Measurements from ENCODE around the gene DLG2. TPM values are rescaled to one million over a fixed set of nuclear protein-coding genes. Genes with fewer than 3 reads are reported as not detected.

Gene DLG2
- total and polyA plus RNA-seq, 2 donors (not counting 3 experiments of a cell fraction or from before 2014, with no cell fraction given), result 0.15 to 1.1 TPM

DNA sequence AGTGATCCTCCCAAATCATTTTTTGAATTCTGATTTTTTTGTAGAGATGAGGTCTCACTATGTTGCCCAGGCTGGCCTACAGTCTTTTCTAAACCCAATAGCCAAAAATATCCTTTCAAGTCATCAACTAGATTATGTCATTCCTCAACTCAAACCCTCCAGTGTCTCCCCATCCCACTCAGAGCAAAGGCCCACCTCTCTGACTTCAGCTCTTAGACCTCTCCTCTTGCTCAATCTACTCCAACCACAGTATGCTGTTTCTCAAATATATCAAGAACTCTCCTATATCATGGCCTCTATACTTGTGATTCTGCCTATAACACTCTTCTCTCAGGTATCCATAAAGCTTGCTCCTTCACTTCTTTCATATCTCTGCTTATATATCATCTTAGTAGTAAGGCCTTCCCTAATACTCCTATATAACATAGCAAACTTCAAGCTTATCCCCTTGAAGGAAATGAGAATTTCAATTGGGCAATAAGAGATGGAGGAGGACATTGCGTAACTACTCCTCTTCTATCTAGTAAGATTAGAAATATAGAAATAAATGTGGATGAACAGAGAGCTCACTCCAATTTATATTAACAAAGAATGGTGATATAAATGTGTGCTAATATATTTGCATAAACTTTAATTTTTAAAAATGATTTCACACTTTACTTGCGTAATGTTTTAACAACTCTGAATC lies 24.5 kb downstream of the DLG2 start:
- Histone ChIP-seq H3K4me2 (ENCODE audit: insufficient read depth, low read length) (no peak overlapping the region), H3K4me1 (ENCODE audit: control insufficient read depth, extremely low read depth, insufficient read depth, low read length) (no peaks in the 10 kb centered on the region), H3K9me3 (replicated peaks; ENCODE audit: control insufficient read depth, insufficient read depth, low read length) (no peaks in the 10 kb centered on the region), H4K20me1 (replicated peaks; ENCODE audit: control insufficient read depth, extremely low read depth, insufficient read depth, low read length) (no peaks in the 10 kb centered on the region), H2AFZ (ENCODE audit: low read depth, low read length) (no peak overlapping the region), H3K27me3 (ENCODE audit: control insufficient read depth in 2 of 2, insufficient read depth in 2 of 2, low read length in 2 of 2) (no peaks in the 10 kb centered on the region), H3K79me2 (ENCODE audit: control insufficient read depth, insufficient read depth, low read length) (no peaks in the 10 kb centered on the region), H3K36me3 (ENCODE audit: control insufficient read depth in 2 of 2, extremely low read depth in 1 of 2, insufficient read depth in 2 of 2, low read length in 2 of 2) (no peaks in the 10 kb centered on the region), H3K27ac (ENCODE audit: insufficient read depth, low read depth, low read length) (no peak overlapping the region), H3K4me3 (replicated peaks in 1 of 3; ENCODE audit: insufficient read depth in 1 of 3, low read depth in 1 of 3, low read length in 3 of 3) (no peak overlapping the region), H3K9me1 (replicated peaks; ENCODE audit: control insufficient read depth, extremely low read depth, insufficient read depth, low read length) (no peaks in the 10 kb centered on the region), H3K9ac (replicated peaks; ENCODE audit: extremely low read depth, insufficient read depth, low read length) (no peak overlapping the region)
- intact Hi-C loops (cut with micrococcal nuclease) (no loop called here), dilution Hi-C loops (cut with MboI; ENCODE audit: extremely low pct_ligation_motif_present, low sequenced_read_pairs) (no loop called here)
- POLR2A ChIA-PET, result no interaction called here
- no TSS peak for BruUV-seq (replicated peaks)
- no peak for DNase-seq (ENCODE audit: low read depth, low spot score)
- TF ChIP-seq, protein P1, sequence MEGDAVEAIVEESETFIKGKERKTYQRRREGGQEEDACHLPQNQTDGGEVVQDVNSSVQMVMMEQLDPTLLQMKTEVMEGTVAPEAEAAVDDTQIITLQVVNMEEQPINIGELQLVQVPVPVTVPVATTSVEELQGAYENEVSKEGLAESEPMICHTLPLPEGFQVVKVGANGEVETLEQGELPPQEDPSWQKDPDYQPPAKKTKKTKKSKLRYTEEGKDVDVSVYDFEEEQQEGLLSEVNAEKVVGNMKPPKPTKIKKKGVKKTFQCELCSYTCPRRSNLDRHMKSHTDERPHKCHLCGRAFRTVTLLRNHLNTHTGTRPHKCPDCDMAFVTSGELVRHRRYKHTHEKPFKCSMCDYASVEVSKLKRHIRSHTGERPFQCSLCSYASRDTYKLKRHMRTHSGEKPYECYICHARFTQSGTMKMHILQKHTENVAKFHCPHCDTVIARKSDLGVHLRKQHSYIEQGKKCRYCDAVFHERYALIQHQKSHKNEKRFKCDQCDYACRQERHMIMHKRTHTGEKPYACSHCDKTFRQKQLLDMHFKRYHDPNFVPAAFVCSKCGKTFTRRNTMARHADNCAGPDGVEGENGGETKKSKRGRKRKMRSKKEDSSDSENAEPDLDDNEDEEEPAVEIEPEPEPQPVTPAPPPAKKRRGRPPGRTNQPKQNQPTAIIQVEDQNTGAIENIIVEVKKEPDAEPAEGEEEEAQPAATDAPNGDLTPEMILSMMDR (IDR thresholded peaks at IDR 0.05; ENCODE audit: extremely low read depth in 1 of 2, insufficient read depth in 1 of 2, low read depth in 1 of 2, low read length in 2 of 2), result no peak
- TF ChIP-seq POLR2A (IDR thresholded peaks at IDR 0.05; ENCODE audit: low read depth, low read length), result no peak
- TF ChIP-seq, protein P2, sequence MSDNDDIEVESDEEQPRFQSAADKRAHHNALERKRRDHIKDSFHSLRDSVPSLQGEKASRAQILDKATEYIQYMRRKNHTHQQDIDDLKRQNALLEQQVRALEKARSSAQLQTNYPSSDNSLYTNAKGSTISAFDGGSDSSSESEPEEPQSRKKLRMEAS (IDR thresholded peaks at IDR 0.05; ENCODE audit: insufficient read depth, insufficient read length), result no peak
- no peak for TF ChIP-seq GATA2 (IDR thresholded peaks at IDR 0.05; ENCODE audit: insufficient read depth, insufficient read length, low read depth, low read length)
- no peak for TF ChIP-seq MYC (IDR thresholded peaks at IDR 0.05; ENCODE audit: low read depth, low read length)
- TF ChIP-seq EZH2 (IDR thresholded peaks at IDR 0.05; ENCODE audit: borderline replicate concordance, low read depth, low read length, severe bottlenecking), result no peak
- TF ChIP-seq JUN (IDR thresholded peaks at IDR 0.05; ENCODE audit: borderline replicate concordance, insufficient read depth, insufficient read length, low read depth), result no peak
- TF ChIP-seq FOS (IDR thresholded peaks at IDR 0.05; ENCODE audit: borderline replicate concordance, insufficient read depth, low read length), result no peak
- TF ChIP-seq POLR2AphosphoS5 (IDR thresholded peaks at IDR 0.05; ENCODE audit: insufficient read depth, low read depth, low read length), result no peak
- FAIRE-seq, result no peak
- CTCF ChIA-PET, result interaction anchor here (1.6 kb wide), 1 partner anchor 26 kb away, joined by 4 read pairs; the partner anchor contains the start of gene TMEM126B
